Muscle layer of colon (tissue), 2 donors: ENCODE measurements around the gene GLI3.
A peak's percentile ranks its signal among the peaks of the same experiment; 100 is the strongest.

Source experiments
- H3K27ac ChIP-seq: one replicate; pipeline ENCODE4 v1.7.0; 2013; ENCODE audit warnings: low read depth, mild to moderate bottlenecking, low read length, moderate library complexity
- H3K27me3 ChIP-seq, 2 donors: one replicate each; pipeline ENCODE4 v1.7.0; 2013; ENCODE audit warnings: low read length in 2 of 2, mild to moderate bottlenecking in 2 of 2; ENCODE audit not compliant: insufficient read depth in 2 of 2, control insufficient read depth in 1 of 2
- H3K36me3 ChIP-seq: one replicate; pipeline ENCODE4 v1.7.0; 2013; ENCODE audit warnings: mild to moderate bottlenecking, low read length; ENCODE audit not compliant: insufficient read depth
- H3K4me1 ChIP-seq: one replicate; pipeline ENCODE4 v1.7.0; 2013; ENCODE audit warnings: mild to moderate bottlenecking, low read length; ENCODE audit not compliant: insufficient read depth
- H3K4me3 ChIP-seq, 2 donors: one replicate each; pipeline ENCODE4 v1.7.0; 2013; ENCODE audit warnings: low read length in 2 of 2, low read depth in 1 of 2, mild to moderate bottlenecking in 1 of 2, moderate library complexity in 1 of 2
- H3K9ac ChIP-seq: one replicate; pipeline ENCODE4 v1.7.0; 2013; ENCODE audit warnings: low read length
- H3K9me3 ChIP-seq: one replicate; pipeline ENCODE4 v1.7.0; 2013; ENCODE audit warnings: mild to moderate bottlenecking, low read length
- donor health status: abdominal sarcoma.
- donor health status: Adenocarcinoma of cecum.

The GLI3 gene

GRCh38 chr7:42045961-42046360 lies 191.0 kb downstream of the GLI3 start:
- H3K36me3 ChIP-seq = peaks cover 40% of the 10 kb centered on the region
- H3K4me1 ChIP-seq = no peaks in the 10 kb centered on the region
- H3K9me3 ChIP-seq = no peaks in the 10 kb centered on the region
- H3K27me3 ChIP-seq = no peaks in the 10 kb centered on the region
- H3K4me3 ChIP-seq = no peak overlapping the region
- H3K27ac ChIP-seq = no peak overlapping the region
- H3K9ac ChIP-seq = no peak overlapping the region

GRCh38 chr7:42039921-42040320 lies 197.1 kb downstream of the GLI3 start:
- H3K9me3 ChIP-seq = no peaks in the 10 kb centered on the region
- H3K27ac ChIP-seq = no peak overlapping the region

DNA sequence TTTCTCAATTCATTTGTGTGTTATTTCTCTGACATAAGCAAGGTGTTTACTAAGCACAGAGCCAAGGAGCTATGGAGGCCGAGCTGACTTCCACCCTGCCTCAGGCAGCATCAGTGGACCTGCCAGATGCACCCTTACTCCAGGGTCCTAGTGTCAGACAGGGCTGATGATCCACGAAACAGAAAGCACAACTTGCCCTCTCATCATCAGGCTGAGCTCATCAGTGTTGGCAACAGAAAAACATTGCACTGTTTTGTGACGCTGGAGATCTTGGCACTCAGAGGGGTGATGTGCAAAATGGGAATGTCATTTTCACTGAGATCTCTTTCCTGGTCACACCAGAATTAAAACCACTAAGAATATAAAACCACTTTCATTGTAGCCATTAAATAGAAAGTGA lies 201.8 kb downstream of the GLI3 start:
- Histone ChIP-seq H3K36me3 (peaks cover 37% of the 10 kb centered on the region), H3K9me3 (no peaks in the 10 kb centered on the region), H3K27ac (no peak overlapping the region), H3K27me3 (no peaks in the 10 kb centered on the region), H3K4me3 (no peak overlapping the region), H3K9ac (no peak overlapping the region), H3K4me1 (no peaks in the 10 kb centered on the region)

More at GRCh38 chr7:42039921-42040320, 197.1 kb downstream of the GLI3 start:
- H3K4me1 ChIP-seq = no peaks in the 10 kb centered on the region
- H3K27me3 ChIP-seq = no peaks in the 10 kb centered on the region
- H3K4me3 ChIP-seq = no peak overlapping the region
- H3K9ac ChIP-seq = no peak overlapping the region
- H3K36me3 ChIP-seq = peaks cover 47% of the 10 kb centered on the region

DNA sequence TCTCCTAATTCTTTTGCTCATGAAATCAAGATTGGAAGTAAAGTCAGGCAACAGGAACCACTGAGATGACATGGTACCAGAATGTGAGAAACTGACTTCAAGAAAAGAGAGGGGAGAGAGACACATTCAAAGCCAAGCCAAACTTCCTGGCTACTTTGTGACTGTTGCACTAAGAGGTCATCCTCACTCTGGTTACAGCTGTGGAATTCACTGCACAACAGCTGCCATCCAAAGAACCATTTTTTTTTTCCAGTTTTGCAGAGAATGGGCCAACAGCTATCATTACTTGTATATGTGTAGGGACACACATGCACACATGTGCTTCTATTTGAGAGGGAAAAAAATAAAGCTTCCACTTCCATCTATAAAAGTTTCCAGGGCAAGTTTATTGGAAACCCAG lies 203.5 kb downstream of the GLI3 start:
- no peak overlapping the region for H3K27ac ChIP-seq
- H3K9ac ChIP-seq = no peak overlapping the region
- H3K36me3 ChIP-seq = peaks cover 27% of the 10 kb centered on the region
- H3K27me3 ChIP-seq = no peaks in the 10 kb centered on the region
- H3K4me3 ChIP-seq = no peak overlapping the region
- no peaks in the 10 kb centered on the region for H3K4me1 ChIP-seq
- H3K9me3 ChIP-seq = no peaks in the 10 kb centered on the region

- no peaks in the 10 kb centered on the region for H3K27me3 ChIP-seq
- no peak overlapping the region for H3K4me3 ChIP-seq
- no peaks in the 10 kb centered on the region for H3K9me3 ChIP-seq
- H3K9ac ChIP-seq = no peak overlapping the region
- peaks cover 3% of the 10 kb centered on the region for H3K4me1 ChIP-seq
- H3K27ac ChIP-seq = no peak overlapping the region
- H3K36me3 ChIP-seq = peaks cover 23% of the 10 kb centered on the region
Observed at GRCh38 chr7:42029405-42029804, 207.6 kb downstream of the GLI3 start.

DNA sequence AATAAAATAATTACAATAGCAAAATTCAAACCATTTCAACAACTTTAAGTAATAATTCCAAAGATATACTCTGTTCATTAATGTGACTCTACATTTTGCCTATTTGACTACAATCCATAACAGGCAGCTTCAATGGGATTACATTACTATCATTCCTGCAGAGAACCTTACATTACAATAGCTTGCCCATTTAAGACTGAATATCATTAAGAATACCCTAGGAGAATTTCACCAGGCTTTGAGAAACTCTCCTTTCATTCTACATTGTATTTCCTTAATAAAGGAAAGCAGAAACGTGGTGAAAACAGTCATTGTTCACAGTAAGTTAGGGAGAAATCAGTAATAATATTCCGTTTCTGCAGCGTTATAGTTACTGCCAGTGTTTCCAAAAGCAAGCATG lies 209.5 kb downstream of the GLI3 start:
- Histone ChIP-seq H3K27me3 (no peaks in the 10 kb centered on the region), H3K4me3 (no peak overlapping the region), H3K9me3 (no peaks in the 10 kb centered on the region), H3K9ac (no peak overlapping the region), H3K36me3 (peaks cover 36% of the 10 kb centered on the region), H3K27ac (no peak overlapping the region), H3K4me1 (peaks cover 19% of the 10 kb centered on the region)

DNA sequence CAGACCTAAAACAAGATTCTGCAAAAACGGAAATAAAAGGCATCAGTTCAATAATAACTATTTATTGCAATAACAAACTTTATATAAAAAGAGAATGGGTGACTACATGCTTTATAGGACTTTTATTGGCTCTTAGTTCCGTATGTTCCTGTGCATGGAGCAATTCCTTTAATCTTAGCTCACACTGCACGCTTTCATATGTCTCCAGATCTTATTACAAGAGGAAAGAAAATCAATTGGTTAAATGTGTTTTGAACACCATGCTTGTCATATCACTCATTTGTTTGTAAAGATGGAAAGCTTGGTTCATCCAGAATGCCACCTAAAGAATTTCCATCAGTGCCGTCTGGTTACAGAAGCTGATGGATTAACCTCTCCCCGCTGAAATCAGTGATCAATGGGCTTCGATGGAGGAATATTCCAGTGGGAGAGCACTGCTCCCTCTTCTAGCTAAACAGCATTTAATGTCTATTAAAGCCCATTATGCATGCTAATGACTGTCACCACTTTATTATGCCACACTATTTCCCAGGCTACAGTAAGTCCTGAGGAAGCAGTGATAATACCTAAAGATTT lies 210.3 kb downstream of the GLI3 start:
- Histone ChIP-seq H3K9ac (no peak overlapping the region), H3K4me1 (peaks cover 24% of the 10 kb centered on the region), H3K9me3 (no peaks in the 10 kb centered on the region), H3K4me3 (no peak overlapping the region), H3K27me3 (no peaks in the 10 kb centered on the region), H3K36me3 (peaks cover 36% of the 10 kb centered on the region), H3K27ac (no peak overlapping the region)

GRCh38 chr7:42025635-42026375 lies 211.2 kb downstream of the GLI3 start:
- Histone ChIP-seq H3K27ac (no peak overlapping the region), H3K9me3 (no peaks in the 10 kb centered on the region), H3K9ac (no peak overlapping the region), H3K36me3 (peaks cover 36% of the 10 kb centered on the region), H3K4me1 (peaks cover 24% of the 10 kb centered on the region), H3K27me3 (no peaks in the 10 kb centered on the region), H3K4me3 (no peak overlapping the region)

- peaks cover 31% of the 10 kb centered on the region for H3K36me3 ChIP-seq
- no peaks in the 10 kb centered on the region for H3K27me3 ChIP-seq
- H3K4me1 ChIP-seq = peaks cover 24% of the 10 kb centered on the region
- H3K9me3 ChIP-seq = no peaks in the 10 kb centered on the region
- H3K9ac ChIP-seq = no peak overlapping the region
- H3K4me3 ChIP-seq = no peak overlapping the region
- no peak overlapping the region for H3K27ac ChIP-seq
Observed at GRCh38 chr7:42024537-42024936, 212.5 kb downstream of the GLI3 start.

DNA sequence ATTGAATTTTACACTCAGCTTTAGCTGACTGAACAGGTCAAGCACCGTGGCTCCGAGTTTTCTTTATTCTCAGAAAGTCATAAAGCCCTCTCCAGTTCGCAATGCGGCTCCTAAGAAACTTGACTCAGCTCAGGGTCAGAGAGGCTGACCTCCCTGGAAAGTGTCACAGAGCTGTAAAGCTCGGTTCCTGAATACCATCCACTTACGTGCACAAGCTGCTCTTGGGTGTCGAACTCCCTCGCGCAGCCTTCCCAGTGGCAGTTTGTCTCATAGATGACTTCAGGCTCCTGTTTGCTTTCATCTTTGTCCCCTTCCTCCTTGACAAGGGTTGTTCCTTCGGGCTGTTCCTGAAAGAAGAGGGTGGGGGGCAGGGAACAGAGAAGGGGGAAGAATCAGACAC lies 213.7 kb downstream of the GLI3 start:
- Histone ChIP-seq H3K9me3 (no peaks in the 10 kb centered on the region), H3K27ac (peak overlapping the region; percentile 10), H3K4me1 (peaks cover 27% of the 10 kb centered on the region), H3K9ac (no peak overlapping the region), H3K36me3 (peaks cover 31% of the 10 kb centered on the region), H3K4me3 (no peak overlapping the region), H3K27me3 (no peaks in the 10 kb centered on the region)

GRCh38 chr7:42022791-42023190 lies 214.2 kb downstream of the GLI3 start:
- Histone ChIP-seq H3K36me3 (peaks cover 31% of the 10 kb centered on the region), H3K27me3 (no peaks in the 10 kb centered on the region), H3K27ac (no peak overlapping the region), H3K9ac (no peak overlapping the region), H3K9me3 (no peaks in the 10 kb centered on the region), H3K4me3 (no peak overlapping the region), H3K4me1 (peaks cover 31% of the 10 kb centered on the region)

- H3K27ac ChIP-seq = no peak overlapping the region
- no peak overlapping the region for H3K9ac ChIP-seq
- H3K4me1 ChIP-seq = peaks cover 37% of the 10 kb centered on the region
- H3K9me3 ChIP-seq = no peaks in the 10 kb centered on the region
- H3K36me3 ChIP-seq = peaks cover 31% of the 10 kb centered on the region
- H3K27me3 ChIP-seq = no peaks in the 10 kb centered on the region
- H3K4me3 ChIP-seq = no peak overlapping the region
Observed at GRCh38 chr7:42022056-42022455, 215.0 kb downstream of the GLI3 start.
